Activated T-cell treated with anti-CD3 and anti-CD28 coated beads, Interleukin-2, amount 50 U/mL, for 48 hours (primary cell): ENCODE measurements around the gene ARHGEF7.
A peak's percentile ranks its signal among the peaks of the same experiment; 100 is the strongest.

Experiments used
- DNase-seq, 2 experiments: peaks; one replicate each; pipeline ENCODE4 v3.0.0-alpha.2; 2020

The ARHGEF7 gene

GRCh38 chr13:111328574-111329410 lies 213.7 kb downstream of the ARHGEF7 start:
- DNase-seq: no peak

DNA sequence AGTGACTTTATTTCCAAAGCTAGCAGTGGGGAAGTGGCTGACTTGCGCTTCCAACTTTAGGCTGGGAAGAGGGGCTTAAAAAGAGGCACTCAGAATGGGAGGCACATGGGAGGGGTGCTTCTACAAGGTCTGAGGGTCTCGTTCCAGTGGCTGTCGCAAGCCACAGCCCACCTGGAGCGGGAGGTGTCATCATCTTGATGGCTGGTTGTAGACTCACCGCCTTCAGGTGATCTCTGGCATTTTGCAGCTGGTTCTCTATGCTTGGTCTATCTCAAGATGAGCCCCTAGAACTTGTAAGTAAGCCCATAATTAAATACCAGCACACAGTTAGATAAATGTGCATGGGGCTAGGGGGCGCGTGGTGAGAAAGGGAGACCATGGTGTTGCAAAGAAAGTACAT lies 214.5 kb downstream of the ARHGEF7 start:
- no peak for DNase-seq

GRCh38 chr13:111330066-111330610 lies 215.0 kb downstream of the ARHGEF7 start:
- no peak for DNase-seq

GRCh38 chr13:111335298-111335697 lies 220.2 kb downstream of the ARHGEF7 start:
- no peak for DNase-seq

GRCh38 chr13:111336666-111337065 lies 221.6 kb downstream of the ARHGEF7 start:
- no peak for DNase-seq

- peak in 1 of 2 experiments; percentile 9 for DNase-seq
These were observed 222.1 kb downstream of the ARHGEF7 start for GRCh38 chr13:111337206-111337605.

DNA sequence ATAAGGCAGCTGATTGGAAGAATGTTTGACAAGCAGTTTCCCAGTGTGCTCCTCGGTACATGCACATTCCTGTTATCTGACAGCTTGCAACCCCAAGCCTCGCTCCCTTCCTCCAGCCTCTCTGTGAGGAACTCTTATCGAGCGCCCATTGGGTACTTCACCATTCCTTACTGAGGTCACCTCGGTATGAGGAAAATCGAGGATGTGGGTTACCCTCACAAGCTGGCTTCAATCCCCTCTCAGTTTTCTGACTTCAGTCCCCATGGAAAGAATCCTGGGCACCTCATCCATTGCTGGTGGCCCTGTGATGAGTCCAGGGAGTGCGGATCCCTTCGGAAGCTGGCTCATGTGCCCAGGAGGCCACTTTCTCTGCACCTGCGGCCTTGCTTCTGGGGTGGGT lies 222.6 kb downstream of the ARHGEF7 start:
- no peak for DNase-seq

DNA sequence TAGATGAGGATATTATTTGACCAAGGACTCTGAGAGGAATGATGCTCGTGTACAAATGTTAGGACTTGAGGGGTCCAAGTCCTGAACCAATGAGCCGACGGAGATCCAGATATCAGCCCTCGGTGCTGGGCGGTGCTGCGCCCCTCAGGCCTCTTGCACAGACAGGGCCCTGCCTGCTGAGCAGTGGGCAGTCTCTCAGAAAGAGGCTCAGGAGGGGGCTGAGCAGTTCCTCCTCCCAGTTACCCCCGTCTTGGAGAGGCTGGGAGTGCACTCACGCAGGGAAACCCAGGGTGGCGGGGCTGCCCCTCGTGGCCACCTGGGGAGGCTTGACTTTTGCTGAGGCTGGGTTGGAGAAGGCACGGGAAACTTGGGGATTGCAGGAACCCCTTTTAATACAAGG lies 223.7 kb downstream of the ARHGEF7 start:
- DNase-seq: no peak

- no peak for DNase-seq
These were observed 224.4 kb downstream of the ARHGEF7 start for GRCh38 chr13:111339366-111340143.

DNA sequence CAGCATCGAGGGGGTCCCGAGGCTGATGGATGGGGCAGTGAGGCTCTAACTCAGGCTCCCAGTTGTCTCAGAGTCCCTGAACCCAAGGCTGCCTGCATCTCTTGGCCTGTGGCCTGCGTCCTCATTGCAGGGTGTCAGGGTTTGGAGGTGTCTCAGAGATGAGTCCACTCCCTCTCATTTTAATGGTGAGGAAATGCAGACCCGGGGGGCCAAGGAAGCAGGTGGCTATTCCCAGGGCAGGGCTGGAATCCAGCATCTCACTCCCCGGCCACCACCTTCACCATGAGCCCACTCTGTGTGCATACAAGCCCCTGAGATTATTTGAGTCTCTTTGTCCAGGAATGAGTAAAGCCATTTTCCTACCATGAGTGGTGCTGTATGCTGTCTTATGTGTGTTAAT lies 226.8 kb downstream of the ARHGEF7 start:
- no peak for DNase-seq

DNA sequence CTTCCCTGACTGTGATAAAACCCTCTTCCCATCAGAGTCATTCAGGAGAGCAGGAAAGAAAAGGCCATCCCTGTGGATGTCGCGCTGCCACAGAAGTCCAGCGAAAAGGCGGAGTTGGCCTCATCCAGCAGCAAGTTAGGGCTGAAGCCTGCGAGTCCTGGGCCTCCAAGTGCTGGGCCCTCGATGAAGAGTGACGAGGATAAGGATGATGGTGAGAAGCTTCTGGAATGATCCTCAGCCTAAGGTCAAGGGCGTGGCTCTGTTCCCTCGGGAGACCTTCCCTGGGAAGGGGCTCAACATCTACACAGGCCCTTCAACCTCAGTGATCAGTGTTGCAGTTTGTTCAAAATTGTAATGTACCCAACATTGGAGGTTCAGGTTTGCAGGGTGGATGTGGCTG lies 227.6 kb downstream of the ARHGEF7 start:
- DNase-seq: no peak

GRCh38 chr13:111343186-111343805 lies 228.2 kb downstream of the ARHGEF7 start:
- no peak for DNase-seq

- DNase-seq: no peak
These were observed 229.5 kb downstream of the ARHGEF7 start for GRCh38 chr13:111344471-111345191.

- DNase-seq: no peak
These were observed 230.6 kb downstream of the ARHGEF7 start for GRCh38 chr13:111345682-111346081.

- no peak for DNase-seq
These were observed 231.1 kb downstream of the ARHGEF7 start for GRCh38 chr13:111346101-111346680.

DNA sequence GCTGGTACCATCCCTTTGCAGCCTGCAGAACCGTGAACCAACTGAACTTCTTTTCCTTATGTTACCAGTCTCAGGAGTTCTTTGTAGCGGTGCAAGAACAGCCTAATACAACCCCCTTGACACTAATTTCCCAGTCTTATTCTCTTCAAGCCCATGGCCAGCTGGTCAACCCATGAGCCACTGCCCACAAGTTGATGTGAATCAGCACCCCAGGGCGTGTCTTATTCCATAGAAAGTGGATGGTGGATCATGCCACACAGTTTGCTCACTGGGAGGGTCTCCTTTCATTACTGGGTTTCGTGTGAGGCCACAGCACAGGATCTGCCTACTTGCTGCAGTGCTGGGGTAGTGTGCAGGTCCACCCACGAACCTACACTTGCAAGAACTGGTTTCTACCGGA lies 232.3 kb downstream of the ARHGEF7 start:
- no peak for DNase-seq

DNA sequence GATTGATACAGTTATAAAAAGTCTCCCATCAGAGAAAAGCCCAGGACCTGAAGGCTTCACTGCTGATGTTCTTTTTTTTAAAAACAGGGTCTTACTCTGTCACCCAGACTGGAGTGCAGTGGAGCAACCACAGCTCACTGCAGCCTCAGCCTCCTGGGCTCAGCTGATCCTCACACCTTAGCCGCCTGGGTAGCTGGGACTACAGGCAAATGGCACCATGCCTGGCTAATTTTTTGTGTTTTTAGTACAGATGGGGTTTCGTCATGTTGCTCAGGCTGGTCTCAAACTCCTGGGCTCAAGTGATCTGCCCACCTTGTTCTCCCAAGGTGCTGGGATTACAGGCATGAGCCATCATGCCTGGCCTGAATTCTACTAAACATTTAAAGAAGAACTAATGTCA lies 238.4 kb downstream of the ARHGEF7 start:
- DNase-seq: no peak

GRCh38 chr13:111354789-111355188 lies 239.7 kb downstream of the ARHGEF7 start:
- DNase-seq: no peak
